Duodenal mucosa (tissue), 2 donors: ENCODE results near the gene ZMYM4.
"Not testable (repeated sequence)": the region's sequence is repeated elsewhere in the genome, so short reads cannot be mapped to it uniquely, and the experiment has no call there.

Experiments used
- H3K27ac ChIP-seq: one replicate; pipeline ENCODE4 v1.7.0; 2013; ENCODE audit warnings: low read depth, low read length
- H3K27me3 ChIP-seq, 2 donors: one replicate each; pipeline ENCODE4 v1.7.0; 2013; ENCODE audit warnings: low read length in 2 of 2, control low read depth in 1 of 2; ENCODE audit not compliant: insufficient read depth in 2 of 2, control insufficient read depth in 1 of 2
- H3K36me3 ChIP-seq, 2 donors: one replicate each; pipeline ENCODE4 v1.7.0; 2013; ENCODE audit warnings: low read length in 2 of 2, control low read depth in 1 of 2; ENCODE audit not compliant: insufficient read depth in 2 of 2, control insufficient read depth in 1 of 2
- H3K4me1 ChIP-seq, 2 donors: one replicate each; pipeline ENCODE4 v1.7.0; 2013; ENCODE audit warnings: low read length in 2 of 2, control low read depth in 1 of 2; ENCODE audit not compliant: insufficient read depth in 2 of 2, control insufficient read depth in 1 of 2
- H3K4me3 ChIP-seq, 2 donors: one replicate each; pipeline ENCODE4 v1.7.0; 2013; ENCODE audit warnings: low read length in 2 of 2, low read depth in 1 of 2
- H3K9ac ChIP-seq, 2 donors: one replicate each; pipeline ENCODE4 v1.7.0; 2013; ENCODE audit warnings: low read length in 2 of 2, low read depth in 1 of 2
- H3K9me3 ChIP-seq, 2 donors: one replicate each; pipeline ENCODE4 v1.7.0; 2013; ENCODE audit warnings: low read length in 2 of 2, control low read depth in 1 of 2; ENCODE audit not compliant: control insufficient read depth in 1 of 2

The ZMYM4 gene

DNA sequence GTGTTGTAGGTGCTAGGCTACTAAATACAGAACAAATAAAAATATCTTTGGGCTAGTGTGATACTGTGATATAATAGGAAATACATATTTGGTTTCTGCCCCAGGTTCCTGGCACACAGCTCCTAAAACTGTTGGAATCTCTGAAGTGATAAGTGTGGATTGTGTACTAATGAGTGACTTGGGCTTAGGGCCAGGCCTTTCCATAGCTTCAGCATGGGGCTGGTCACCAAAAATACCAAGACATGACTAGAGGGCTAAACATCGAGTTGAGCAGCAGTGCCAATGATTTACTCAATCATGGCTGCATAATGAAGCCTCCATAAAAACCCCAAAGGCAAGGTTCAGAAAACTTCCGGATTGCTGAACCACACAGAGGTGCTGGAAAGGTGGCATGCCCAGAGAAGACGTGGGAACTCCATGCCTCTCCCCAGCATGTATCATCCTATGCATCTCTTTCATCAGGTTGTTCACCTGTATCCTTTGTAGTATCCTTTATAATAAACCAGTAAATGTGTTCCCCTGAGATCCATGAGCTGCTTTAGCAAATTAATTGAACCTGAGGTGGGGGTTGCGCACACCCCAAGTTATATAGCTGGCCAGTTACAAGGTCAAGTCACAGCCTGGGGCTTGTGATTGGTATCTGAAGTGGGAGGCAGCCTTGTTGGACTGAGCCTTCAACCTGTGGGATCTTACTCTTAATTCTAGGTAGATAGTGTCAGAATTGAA, 51.6 kb downstream of the ZMYM4 start:
- H3K36me3 ChIP-seq, result no peaks in the 10 kb centered on the region
- H3K4me3 ChIP-seq, result no peak overlapping the region
- H3K9ac ChIP-seq, result no peak overlapping the region
- no peaks in the 10 kb centered on the region for H3K27me3 ChIP-seq
- no peaks in the 10 kb centered on the region for H3K9me3 ChIP-seq
- no peak overlapping the region for H3K27ac ChIP-seq
- H3K4me1 ChIP-seq, result no peaks in the 10 kb centered on the region

DNA sequence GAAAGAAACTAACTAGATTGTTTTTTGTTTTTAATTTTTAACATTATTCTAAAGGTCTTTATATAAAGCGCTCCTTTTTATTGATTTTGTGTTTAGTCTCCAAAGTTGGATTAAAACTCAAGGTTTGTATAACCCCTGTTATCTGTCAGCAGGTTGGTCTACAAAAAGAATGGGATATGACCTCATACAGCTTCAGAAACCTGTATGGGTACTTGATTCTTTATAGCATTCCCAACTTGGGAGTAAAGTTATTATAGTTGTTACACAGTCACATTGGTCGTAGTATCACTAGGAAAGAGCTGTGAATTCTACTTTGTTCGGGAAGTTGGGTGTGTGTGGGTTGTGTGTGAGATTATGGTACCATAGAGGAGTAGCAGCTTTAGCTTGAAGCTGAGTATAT, 52.4 kb downstream of the ZMYM4 start:
- H3K4me1 ChIP-seq, result no peaks in the 10 kb centered on the region
- H3K4me3 ChIP-seq, result no peak overlapping the region
- H3K9ac ChIP-seq, result no peak overlapping the region
- H3K27ac ChIP-seq, result no peak overlapping the region
- H3K36me3 ChIP-seq, result no peaks in the 10 kb centered on the region
- H3K27me3 ChIP-seq, result no peaks in the 10 kb centered on the region
- H3K9me3 ChIP-seq, result no peaks in the 10 kb centered on the region

DNA sequence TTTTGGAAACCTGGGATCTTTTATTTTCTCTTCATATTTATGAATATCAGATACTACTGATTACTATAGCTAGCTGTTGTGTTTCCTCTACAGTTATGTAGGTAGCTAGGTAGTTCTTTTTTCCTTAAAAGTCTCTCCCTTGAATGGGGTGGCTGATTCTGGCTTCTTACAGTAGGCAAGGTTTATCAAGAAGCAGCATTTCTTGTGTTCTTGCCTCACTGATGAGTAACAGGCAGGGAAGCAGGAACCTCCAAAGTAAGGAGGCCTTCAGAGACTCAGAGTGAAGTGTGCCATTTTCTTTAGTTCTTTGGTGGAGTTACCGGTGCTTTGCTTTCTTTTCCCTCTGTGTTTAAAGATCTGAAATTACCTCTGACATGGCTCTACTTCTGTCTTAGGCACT, 56.0 kb downstream of the ZMYM4 start:
- Histone ChIP-seq H3K4me1 (no peaks in the 10 kb centered on the region), H3K4me3 (no peak overlapping the region), H3K9ac (no peak overlapping the region), H3K36me3 (peaks cover 0 to 7% of the 10 kb centered on the region in 2 donors), H3K27ac (no peak overlapping the region), H3K27me3 (no peaks in the 10 kb centered on the region), H3K9me3 (no peaks in the 10 kb centered on the region)

DNA sequence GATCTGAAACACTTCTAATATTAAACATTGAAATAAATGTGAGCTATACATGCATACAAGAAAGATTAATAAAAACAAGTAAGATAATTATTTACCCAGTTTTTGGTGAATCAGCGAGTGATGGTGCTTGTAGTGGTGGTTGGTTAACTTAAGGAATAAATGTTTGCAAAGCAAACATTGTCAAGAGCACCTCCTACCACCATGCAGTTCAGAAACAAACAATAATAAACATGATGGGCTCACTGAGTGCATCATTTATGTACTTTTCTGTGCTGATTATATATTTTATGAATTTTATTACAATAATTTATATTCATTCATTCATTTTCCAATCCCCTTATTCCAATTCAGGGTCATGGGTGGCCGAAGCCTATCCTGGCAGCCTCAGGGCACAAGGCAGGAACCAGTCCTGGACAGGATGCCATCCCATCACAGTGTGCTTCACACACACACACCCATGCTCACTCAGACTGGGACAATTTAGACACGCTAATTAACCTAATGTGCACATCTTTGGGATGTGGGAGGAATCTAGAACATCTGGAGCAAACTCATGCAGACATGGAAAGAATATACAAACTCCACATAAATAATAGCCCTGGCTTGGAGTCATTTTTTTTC, 57.8 kb downstream of the ZMYM4 start:
- H3K4me1 ChIP-seq, result no peaks in the 10 kb centered on the region

DNA sequence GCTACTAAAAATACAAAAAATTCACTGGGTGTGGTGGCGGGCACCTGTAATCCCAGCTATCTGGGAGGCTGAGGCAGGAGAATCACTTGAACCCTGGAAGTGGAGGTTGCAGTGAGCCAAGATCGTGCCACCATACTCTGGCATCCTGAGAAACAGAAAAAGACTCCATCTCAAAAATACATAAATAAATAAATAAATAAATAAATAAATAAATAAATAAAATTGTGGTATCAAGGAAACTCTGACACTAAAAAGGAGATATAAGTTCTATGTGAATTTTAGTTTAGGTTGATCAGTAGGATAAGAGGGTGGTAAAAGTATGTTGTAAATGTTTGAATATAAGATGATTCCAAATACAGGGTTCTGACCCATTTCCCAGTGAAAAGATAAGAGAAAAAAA, 63.1 kb downstream of the ZMYM4 start:
- H3K9ac ChIP-seq, H3K4me1 ChIP-seq, H3K9me3 ChIP-seq, H3K27ac ChIP-seq, H3K27me3 ChIP-seq, H3K36me3 ChIP-seq, H3K4me3 ChIP-seq: not testable (repeated sequence)

More for the DNA sequence above, 57.8 kb downstream of the ZMYM4 start:
- no peak overlapping the region for H3K9ac ChIP-seq
- H3K36me3 ChIP-seq, result peaks cover 0 to 7% of the 10 kb centered on the region in 2 donors
- no peaks in the 10 kb centered on the region for H3K9me3 ChIP-seq
- no peak overlapping the region for H3K27ac ChIP-seq
- H3K4me3 ChIP-seq, result no peak overlapping the region
- no peaks in the 10 kb centered on the region for H3K27me3 ChIP-seq

DNA sequence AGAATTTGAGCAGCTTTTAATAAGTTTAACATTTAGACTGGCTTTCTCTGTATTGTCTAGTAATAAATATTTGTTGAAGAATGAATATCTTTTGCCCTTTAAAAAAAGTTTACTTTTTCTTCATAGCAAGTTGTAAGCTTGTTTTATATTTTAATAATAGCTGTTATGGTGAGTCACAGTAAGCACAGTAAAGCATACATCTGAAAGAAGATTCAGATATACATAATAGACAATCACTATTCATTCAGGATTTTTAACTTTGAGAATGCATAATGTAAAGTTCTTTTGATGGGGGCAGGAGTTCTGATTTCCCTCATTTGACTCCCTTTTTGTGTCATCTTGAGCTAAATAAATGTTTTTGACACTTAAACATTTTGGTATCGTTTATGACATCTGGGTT, 66.0 kb downstream of the ZMYM4 start:
- no peak overlapping the region for H3K27ac ChIP-seq
- peaks cover 0 to 8% of the 10 kb centered on the region in 2 donors for H3K36me3 ChIP-seq
- no peaks in the 10 kb centered on the region for H3K27me3 ChIP-seq
- H3K4me1 ChIP-seq, result no peaks in the 10 kb centered on the region
- no peak overlapping the region for H3K4me3 ChIP-seq
- no peak overlapping the region for H3K9ac ChIP-seq
- H3K9me3 ChIP-seq, result no peaks in the 10 kb centered on the region

DNA sequence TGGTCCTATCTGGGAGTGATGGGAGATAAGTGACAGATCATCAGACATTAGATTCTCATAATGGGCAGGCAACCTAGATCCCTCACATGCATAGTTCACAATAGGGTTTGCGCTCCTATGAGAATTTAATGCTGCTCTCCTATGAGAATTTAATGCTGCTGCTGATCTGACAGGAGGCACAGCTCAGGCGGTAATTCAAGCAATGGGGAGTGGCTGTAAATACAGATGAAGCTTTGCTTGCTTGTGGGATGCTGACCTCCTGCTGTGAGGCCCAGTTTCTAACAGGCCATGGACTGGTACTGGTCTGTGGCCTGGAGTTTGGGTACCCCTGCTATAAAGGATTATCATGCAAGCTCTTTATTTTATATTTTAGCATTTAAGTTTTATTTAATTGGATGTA, 72.0 kb downstream of the ZMYM4 start:
- H3K27me3 ChIP-seq, result no peaks in the 10 kb centered on the region
- H3K9ac ChIP-seq, result no peak overlapping the region
- peaks cover 0 to 8% of the 10 kb centered on the region in 2 donors for H3K36me3 ChIP-seq
- no peaks in the 10 kb centered on the region for H3K9me3 ChIP-seq
- no peaks in the 10 kb centered on the region for H3K4me1 ChIP-seq
- H3K27ac ChIP-seq, result no peak overlapping the region
- no peak overlapping the region for H3K4me3 ChIP-seq

DNA sequence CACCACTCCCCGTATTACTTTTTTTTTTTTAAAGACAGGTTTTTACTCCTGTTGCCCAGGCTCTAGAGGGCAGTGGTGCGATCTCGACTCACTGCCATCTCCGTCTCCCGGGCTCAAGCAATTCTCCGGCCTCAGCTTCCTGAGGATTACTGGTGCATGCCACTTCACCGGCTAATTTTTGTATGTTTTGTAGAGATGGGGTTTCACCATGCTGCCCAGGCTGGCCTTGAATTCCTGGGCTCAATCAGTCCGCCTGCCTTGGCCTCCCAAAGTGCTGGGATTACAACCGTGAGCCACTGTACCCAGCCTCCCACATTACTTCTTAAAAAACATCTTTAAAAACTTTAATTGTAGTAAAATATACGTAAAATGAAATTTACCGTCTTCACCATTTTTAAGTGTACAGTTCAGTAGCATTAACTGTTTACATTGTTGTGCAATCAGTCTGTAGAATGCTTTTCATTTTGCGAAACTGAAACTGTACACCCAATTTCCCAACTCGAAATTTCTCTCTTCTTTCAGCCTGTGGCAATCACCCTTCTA, 77.0 kb downstream of the ZMYM4 start:
- H3K4me3 ChIP-seq, result no peak overlapping the region
- no peaks in the 10 kb centered on the region for H3K9me3 ChIP-seq
- H3K9ac ChIP-seq, result no peak overlapping the region
- H3K27me3 ChIP-seq, result no peaks in the 10 kb centered on the region
- H3K27ac ChIP-seq, result no peak overlapping the region
- no peaks in the 10 kb centered on the region for H3K4me1 ChIP-seq
- no peaks in the 10 kb centered on the region for H3K36me3 ChIP-seq

DNA sequence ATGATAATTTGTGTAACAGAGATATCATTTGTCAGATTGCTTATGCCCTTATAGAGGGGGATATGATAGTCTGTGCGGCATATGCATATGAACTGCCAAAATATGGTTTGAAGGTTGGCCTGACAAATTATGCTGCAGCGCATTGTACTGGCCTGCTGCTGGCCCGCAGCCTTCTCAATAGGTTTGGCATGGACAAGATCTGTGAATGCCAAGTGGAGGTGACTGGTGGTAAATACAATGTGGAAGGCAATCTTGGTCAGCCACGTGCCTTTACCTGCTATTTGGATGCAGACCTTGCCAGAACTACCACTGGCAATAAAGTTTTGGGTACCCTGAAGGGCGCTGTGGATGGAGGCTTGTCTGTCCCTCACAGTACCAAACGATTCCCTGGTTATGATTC, 82.4 kb downstream of the ZMYM4 start:
- Histone ChIP-seq H3K4me3 (no peak overlapping the region), H3K27me3 (no peaks in the 10 kb centered on the region), H3K27ac (no peak overlapping the region), H3K4me1 (no peaks in the 10 kb centered on the region), H3K36me3 (no peaks in the 10 kb centered on the region), H3K9ac (no peak overlapping the region), H3K9me3 (no peaks in the 10 kb centered on the region)

DNA sequence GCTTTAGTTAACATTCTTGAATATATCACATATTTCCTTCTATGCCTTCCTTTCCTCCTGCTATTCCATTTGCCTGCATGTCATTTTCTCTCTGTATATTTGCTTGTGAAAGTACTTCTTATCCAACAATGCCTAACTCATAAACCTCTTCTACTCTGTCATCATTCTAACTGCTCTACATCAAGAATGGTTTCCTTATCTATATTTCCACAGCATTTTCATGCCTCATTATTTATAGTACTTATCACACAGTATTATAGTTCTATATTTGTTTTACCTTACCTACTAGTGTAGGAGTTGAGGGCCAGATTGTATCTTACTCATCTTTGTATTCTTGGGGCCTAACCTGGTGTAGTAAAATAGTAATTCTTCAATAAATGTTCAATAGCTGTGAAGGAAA, 91.5 kb downstream of the ZMYM4 start:
- H3K27ac ChIP-seq, result no peak overlapping the region
- no peaks in the 10 kb centered on the region for H3K9me3 ChIP-seq
- no peaks in the 10 kb centered on the region for H3K27me3 ChIP-seq
- no peak overlapping the region for H3K9ac ChIP-seq
- H3K4me1 ChIP-seq, result peaks cover 0 to 18% of the 10 kb centered on the region in 2 donors
- H3K4me3 ChIP-seq, result no peak overlapping the region
- H3K36me3 ChIP-seq, result peaks cover 0 to 13% of the 10 kb centered on the region in 2 donors
